Activated CD4-positive, alpha-beta T cell treated with anti-CD3 and anti-CD28 coated beads, Interleukin-2, amount 10 ng/mL, durations not matched to agents 7 days and 5 days (primary cell): ENCODE results near the gene MOCS2. TPM values are rescaled to one million over a fixed set of nuclear protein-coding genes. Genes with fewer than 3 reads are reported as not detected.
A peak's percentile ranks its signal among the peaks of the same experiment; 100 is the strongest.
"Not testable (repeated sequence)": the region's sequence is repeated elsewhere in the genome, so short reads cannot be mapped to it uniquely, and the experiment has no call there.

ENCODE experiments used
- CTCF ChIA-PET: fragments of 350-600 bp; sonication (Branson Sonifier 250); formaldehyde crosslinking; loops from one replicate; lab custom pipeline; 2021; ENCODE audit warnings: antibody characterized with exemption; lab: Charles Lee
- POLR2A ChIA-PET: fragments of 350-600 bp; sonication (Branson Sonifier 250); formaldehyde crosslinking; loops from one replicate; lab custom pipeline; 2021; ENCODE audit warnings: antibody characterized with exemption; lab: Charles Lee
- DNase-seq: peaks from one replicate; pipeline ENCODE4 v3.0.0-alpha.2; 2020
- H3K27ac Mint-ChIP-seq: one replicate; pipeline ENCODE4 v1.8.0; 2021; ENCODE audit warnings: mild to moderate bottlenecking, moderate library complexity, mixed read lengths
- H3K27me3 Mint-ChIP-seq: one replicate; pipeline ENCODE4 v1.8.0; 2021; ENCODE audit warnings: mixed read lengths
- H3K36me3 Mint-ChIP-seq: one replicate; pipeline ENCODE4 v1.8.0; 2021; ENCODE audit warnings: low read depth, mixed read lengths
- H3K4me1 Mint-ChIP-seq: one replicate; pipeline ENCODE4 v1.8.0; 2021; ENCODE audit warnings: mixed read lengths
- H3K4me3 Mint-ChIP-seq: one replicate; pipeline ENCODE4 v1.8.0; 2021; ENCODE audit warnings: mild to moderate bottlenecking, moderate library complexity, mixed read lengths
- H3K9me3 Mint-ChIP-seq: one replicate; pipeline ENCODE4 v1.8.0; 2021; ENCODE audit warnings: mixed read lengths
- total RNA-seq, 2 experiments: library from RNA; stranded (reverse); gene quantifications; one replicate each; pipeline ENCODE4 v1.2.3, GENCODE V29; 2021

The MOCS2 gene
- total RNA-seq, 2 experiments from 2014 or later: 24.3 to 25.0 TPM

GRCh38 chr5:53112909-53113308 lies 3.4 kb upstream of the MOCS2 start:
- POLR2A ChIA-PET: no interaction called here
- Mint-ChIP-seq H3K27me3 (no peaks in the 10 kb centered on the region), H3K27ac (no peak overlapping the region), H3K36me3 (peaks cover 3% of the 10 kb centered on the region), H3K4me1 (peaks cover 23% of the 10 kb centered on the region), H3K4me3 (no peak overlapping the region), H3K9me3 (no peaks in the 10 kb centered on the region)
- CTCF ChIA-PET: interaction anchor here (0.6 kb wide), 1 partner anchor 10 kb away, joined by 3 read pairs; no protein-coding TSS in a partner anchor
- no peak for DNase-seq

DNA sequence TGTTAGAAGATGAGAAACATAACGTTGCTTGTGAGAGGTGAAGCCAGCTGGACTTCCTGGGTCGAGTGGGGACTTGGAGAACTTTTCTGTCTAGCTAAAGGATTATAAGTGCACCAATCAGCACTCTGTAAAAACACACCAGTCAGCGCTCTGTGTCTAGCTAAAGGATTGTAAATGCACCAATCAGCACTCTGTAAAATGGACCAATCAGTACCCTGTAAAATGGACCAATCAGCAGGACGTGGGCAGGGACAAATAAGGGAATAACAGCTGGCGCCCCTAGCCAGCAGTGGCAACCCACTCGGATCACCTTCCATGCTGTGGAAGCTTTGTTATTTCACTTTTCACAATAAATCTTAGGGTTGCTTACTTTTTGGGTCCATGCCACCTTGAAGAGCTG lies 2.8 kb upstream of the MOCS2 start:
- CTCF ChIA-PET, DNase-seq, H3K9me3 Mint-ChIP-seq, H3K4me3 Mint-ChIP-seq, H3K36me3 Mint-ChIP-seq, POLR2A ChIA-PET, H3K27ac Mint-ChIP-seq, H3K27me3 Mint-ChIP-seq: not testable (repeated sequence)
- peaks cover 29% of the 10 kb centered on the region for H3K4me1 Mint-ChIP-seq

- POLR2A ChIA-PET: no interaction called here
- DNase-seq: no peak
- H3K27me3 Mint-ChIP-seq: no peaks in the 10 kb centered on the region
- H3K9me3 Mint-ChIP-seq: no peaks in the 10 kb centered on the region
- peak overlapping the region; percentile 96 for H3K4me3 Mint-ChIP-seq
- peaks cover 32% of the 10 kb centered on the region for H3K4me1 Mint-ChIP-seq
- H3K27ac Mint-ChIP-seq: no peak overlapping the region
- CTCF ChIA-PET: no interaction called here
- H3K36me3 Mint-ChIP-seq: peaks cover 17% of the 10 kb centered on the region
Measured at GRCh38 chr5:53111139-53111538, 1.6 kb upstream of the MOCS2 start.

DNA sequence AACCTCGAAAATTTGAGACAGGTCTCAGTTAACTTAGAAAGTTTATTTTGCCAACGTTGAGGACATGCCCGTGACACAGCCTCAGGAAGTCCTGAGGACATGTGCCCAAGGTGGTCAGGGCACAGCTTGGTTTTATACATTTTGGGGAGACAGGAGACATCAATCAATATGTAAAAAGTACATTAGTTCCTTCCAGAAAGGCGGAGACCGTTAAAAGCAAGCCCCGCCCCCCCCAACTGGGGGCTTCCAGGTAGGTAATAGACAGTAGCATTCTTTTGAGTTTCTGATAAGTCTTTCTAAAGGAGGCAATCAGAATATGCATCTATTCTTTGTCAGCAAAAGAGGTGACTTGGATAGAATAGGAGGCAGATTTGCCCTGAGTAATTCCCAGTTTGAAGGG lies 599 bp upstream of the MOCS2 start:
- Mint-ChIP-seq H3K4me3 (peak overlapping the region; percentile 96), H3K9me3 (no peaks in the 10 kb centered on the region), H3K27me3 (no peaks in the 10 kb centered on the region), H3K27ac (peak overlapping the region; percentile 94), H3K36me3 (peaks cover 27% of the 10 kb centered on the region), H3K4me1 (peaks cover 40% of the 10 kb centered on the region)
- ChIA-PET POLR2A (interaction anchor here (0.5 to 1.4 kb wide), 3 partner anchors 40 to 168 kb away, joined by 3 to 4 read pairs (median 3); no protein-coding TSS in a partner anchor), CTCF (interaction anchor here (0.8 to 1.5 kb wide), 6 partner anchors 11 to 161 kb away, joined by 3 to 10 read pairs (median 4); no protein-coding TSS in a partner anchor)
- DNase-seq: no peak

DNA sequence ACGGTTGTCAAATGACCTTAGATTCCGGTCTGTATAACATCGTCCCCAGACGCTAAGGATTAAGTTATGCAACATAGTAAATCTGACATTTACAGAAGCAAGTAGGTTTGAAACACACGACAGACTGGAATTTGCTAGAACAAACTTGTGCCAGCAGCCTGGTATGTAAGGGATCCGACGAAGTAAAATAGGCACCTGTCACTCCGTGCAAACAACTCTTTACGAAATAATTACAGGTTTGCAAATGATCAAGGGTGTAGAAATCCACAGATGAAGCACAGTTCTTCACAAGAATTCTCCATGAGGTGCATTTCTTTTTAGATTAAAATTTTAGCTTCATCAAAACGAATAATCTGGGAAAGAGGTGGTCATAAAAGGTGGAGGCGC lies 508 bp downstream of the MOCS2 start:
- Mint-ChIP-seq H3K4me1 (peaks cover 42% of the 10 kb centered on the region), H3K27me3 (no peaks in the 10 kb centered on the region), H3K4me3 (peak overlapping the region; percentile 96), H3K9me3 (no peaks in the 10 kb centered on the region), H3K36me3 (peaks cover 32% of the 10 kb centered on the region), H3K27ac (peak overlapping the region; percentile 94)
- CTCF ChIA-PET: interaction anchor here (1.0 to 1.5 kb wide), 4 partner anchors 12 to 160 kb away, joined by 3 to 10 read pairs (median 4); no protein-coding TSS in a partner anchor
- DNase-seq: no peak
- POLR2A ChIA-PET: interaction anchor here (1.4 kb wide), 1 partner anchor 39 kb away, joined by 4 read pairs; no protein-coding TSS in a partner anchor

DNA sequence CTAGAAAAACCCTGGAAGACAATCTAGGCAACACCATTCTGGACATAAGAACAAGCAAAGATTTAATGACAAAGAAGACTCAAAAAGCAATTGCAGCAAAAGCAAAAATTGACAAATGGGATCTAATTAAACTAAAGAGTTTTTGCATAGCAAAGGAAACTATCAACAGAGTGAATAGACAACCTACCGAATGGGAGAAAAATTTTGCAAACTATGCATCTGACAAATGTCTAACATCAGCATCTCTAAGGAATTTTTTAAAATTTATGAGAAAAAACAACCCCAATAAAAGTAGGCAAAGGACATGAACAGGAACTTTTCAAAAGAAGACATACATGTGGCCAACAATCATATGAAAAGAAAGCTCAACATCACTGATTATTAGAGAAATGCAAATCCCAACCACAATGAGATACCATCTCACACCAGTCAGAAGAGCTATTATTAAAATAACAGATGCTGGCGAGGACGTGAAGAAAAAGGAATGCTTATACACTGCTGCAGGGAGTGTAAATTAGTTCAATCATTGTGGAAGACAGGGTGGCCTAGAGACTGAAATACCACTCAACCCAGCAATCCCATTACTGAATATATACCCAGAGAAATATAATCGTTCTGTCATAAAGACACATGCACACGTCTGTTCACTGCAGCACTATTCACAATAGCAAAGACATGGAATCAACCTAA lies 3.8 kb downstream of the MOCS2 start:
- peaks cover 43% of the 10 kb centered on the region for H3K4me1 Mint-ChIP-seq
- no peaks in the 10 kb centered on the region for H3K27me3 Mint-ChIP-seq
- POLR2A ChIA-PET: no interaction called here
- H3K36me3 Mint-ChIP-seq: peaks cover 50% of the 10 kb centered on the region
- H3K27ac Mint-ChIP-seq: no peak overlapping the region
- no peaks in the 10 kb centered on the region for H3K9me3 Mint-ChIP-seq
- no peak for DNase-seq
- CTCF ChIA-PET: interaction anchor here (1.0 to 1.5 kb wide), 2 partner anchors 10 to 157 kb away, joined by 3 to 4 read pairs; no protein-coding TSS in a partner anchor
- no peak overlapping the region for H3K4me3 Mint-ChIP-seq

DNA sequence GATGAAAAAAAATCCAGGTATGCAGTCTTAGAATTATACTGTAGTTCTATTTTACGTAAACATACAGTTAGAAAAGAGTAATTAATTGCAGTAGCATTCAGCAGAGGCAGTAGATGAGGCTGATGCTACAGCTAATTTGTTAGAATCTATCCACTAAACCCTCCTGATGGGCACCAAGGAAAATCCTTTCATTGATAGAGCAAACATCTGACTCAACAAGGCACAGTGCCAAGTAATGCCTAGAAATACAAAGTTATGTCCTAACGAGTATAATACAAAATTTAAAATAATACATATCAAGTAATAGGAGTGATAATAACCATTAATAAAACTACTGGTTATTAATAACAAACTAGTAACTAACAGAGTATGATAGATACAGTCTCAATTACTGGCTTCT lies 9.0 kb downstream of the MOCS2 start:
- ChIA-PET POLR2A (interaction anchor here (0.7 kb wide), 1 partner anchor 111 kb away, joined by 3 read pairs; no protein-coding TSS in a partner anchor), CTCF (no interaction called here)
- Mint-ChIP-seq H3K36me3 (peaks cover 53% of the 10 kb centered on the region), H3K4me3 (no peak overlapping the region), H3K27ac (no peak overlapping the region), H3K4me1 (peaks cover 15% of the 10 kb centered on the region), H3K27me3 (no peaks in the 10 kb centered on the region), H3K9me3 (no peaks in the 10 kb centered on the region)
- DNase-seq: no peak

- Mint-ChIP-seq H3K9me3 (no peaks in the 10 kb centered on the region), H3K27me3 (no peaks in the 10 kb centered on the region), H3K36me3 (peaks cover 47% of the 10 kb centered on the region), H3K4me1 (peaks cover 17% of the 10 kb centered on the region), H3K27ac (no peak overlapping the region), H3K4me3 (no peak overlapping the region)
- POLR2A ChIA-PET: no interaction called here
- DNase-seq: no peak
- CTCF ChIA-PET: interaction anchor here (0.9 to 5.5 kb wide), 2 partner anchors 10 to 150 kb away, joined by 3 to 37 read pairs; no protein-coding TSS in a partner anchor
Measured at GRCh38 chr5:53099546-53099945, 10.0 kb downstream of the MOCS2 start.

- DNase-seq: peak; percentile 82
- ChIA-PET POLR2A (interaction anchor here (0.6 kb wide), 1 partner anchor 797 kb away, joined by 4 read pairs; no protein-coding TSS in a partner anchor), CTCF (interaction anchor here (2.2 to 5.5 kb wide), 2 partner anchors 13 to 147 kb away, joined by 6 to 37 read pairs; partner anchors contain the start of gene MOCS2)
- Mint-ChIP-seq H3K27ac (peak overlapping the region; percentile 22), H3K27me3 (no peaks in the 10 kb centered on the region), H3K4me3 (no peak overlapping the region), H3K4me1 (peaks cover 21% of the 10 kb centered on the region), H3K36me3 (peaks cover 30% of the 10 kb centered on the region), H3K9me3 (no peaks in the 10 kb centered on the region)
Measured at GRCh38 chr5:53095931-53096525, 13.5 kb downstream of the MOCS2 start.

DNA sequence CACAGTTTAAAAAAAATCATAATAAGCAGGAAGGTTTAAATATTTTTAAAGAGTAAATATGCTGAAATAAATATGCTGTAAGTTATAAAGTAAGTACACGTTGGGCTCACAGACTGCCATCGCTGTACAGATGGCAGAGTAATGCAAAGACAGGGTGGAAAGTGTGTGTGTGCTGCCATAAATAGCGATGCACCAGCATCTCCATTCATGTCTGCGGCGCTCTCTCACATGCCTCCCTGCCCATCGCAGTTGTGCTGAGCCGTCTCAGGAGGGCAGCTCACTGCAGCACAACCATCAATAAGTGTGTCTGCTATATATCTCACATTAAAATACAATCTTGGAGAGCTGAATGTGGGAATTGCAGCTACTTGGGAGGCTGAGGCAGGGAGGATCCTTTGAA lies 14.3 kb downstream of the MOCS2 start:
- DNase-seq: no peak
- Mint-ChIP-seq H3K4me1 (peaks cover 28% of the 10 kb centered on the region), H3K27me3 (no peaks in the 10 kb centered on the region), H3K4me3 (no peak overlapping the region), H3K27ac (no peak overlapping the region), H3K36me3 (peaks cover 31% of the 10 kb centered on the region), H3K9me3 (no peaks in the 10 kb centered on the region)
- CTCF ChIA-PET: interaction anchor here (1.1 to 5.5 kb wide), 2 partner anchors 12 to 146 kb away, joined by 3 to 37 read pairs; no protein-coding TSS in a partner anchor
- POLR2A ChIA-PET: interaction anchor here (0.6 kb wide), 1 partner anchor 797 kb away, joined by 4 read pairs; no protein-coding TSS in a partner anchor

GRCh38 chr5:53092242-53092641 lies 17.3 kb downstream of the MOCS2 start:
- Mint-ChIP-seq H3K36me3 (peaks cover 24% of the 10 kb centered on the region), H3K4me3 (no peak overlapping the region), H3K27me3 (no peaks in the 10 kb centered on the region), H3K4me1 (peaks cover 48% of the 10 kb centered on the region), H3K27ac (no peak overlapping the region), H3K9me3 (no peaks in the 10 kb centered on the region)
- POLR2A ChIA-PET: no interaction called here
- CTCF ChIA-PET: interaction anchor here (1.1 to 7.3 kb wide), 2 partner anchors 18 to 144 kb away, joined by 3 to 48 read pairs; partner anchors contain the start of gene MOCS2
- DNase-seq: no peak

GRCh38 chr5:53091289-53091688 lies 18.3 kb downstream of the MOCS2 start:
- no peaks in the 10 kb centered on the region for H3K27me3 Mint-ChIP-seq
- POLR2A ChIA-PET: interaction anchor here (0.6 kb wide), 1 partner anchor 1219 kb away, joined by 5 read pairs; the partner anchor contains the start of gene ARL15
- no peak overlapping the region for H3K27ac Mint-ChIP-seq
- no peak for DNase-seq
- no peaks in the 10 kb centered on the region for H3K9me3 Mint-ChIP-seq
- no peak overlapping the region for H3K4me3 Mint-ChIP-seq
- H3K36me3 Mint-ChIP-seq: peaks cover 30% of the 10 kb centered on the region
- peaks cover 55% of the 10 kb centered on the region for H3K4me1 Mint-ChIP-seq
- CTCF ChIA-PET: interaction anchor here (1.8 to 7.3 kb wide), 2 partner anchors 81 to 143 kb away, joined by 6 to 48 read pairs; no protein-coding TSS in a partner anchor
